ENCODE measurements around the gene PARP9.
A peak's percentile ranks its signal among the peaks of the same experiment; 100 is the strongest.
"Not testable (repeated sequence)": the region's sequence is repeated elsewhere in the genome, so short reads cannot be mapped to it uniquely, and the experiment has no call there.

The PARP9 gene

GRCh38 chr3:122572940-122573412 is 8.9 kb upstream of the PARP9 start:
- peak; percentile 10 for DNase-seq

GRCh38 chr3:122568755-122569154 is 4.7 kb upstream of the PARP9 start:
- no peak for DNase-seq

GRCh38 chr3:122568131-122568530 is 4.0 kb upstream of the PARP9 start:
- DNase-seq, result not testable (repeated sequence)

GRCh38 chr3:122563717-122564025 is 429 bp downstream of the PARP9 start:
- DNase-seq, result no peak

- no peak for DNase-seq
Observed at GRCh38 chr3:122562923-122563716, 980 bp downstream of the PARP9 start.

GRCh38 chr3:122560680-122561079 is 3.4 kb downstream of the PARP9 start:
- DNase-seq, result peak; percentile 59

- DNase-seq, result no peak
Observed at GRCh38 chr3:122559906-122560305, 4.2 kb downstream of the PARP9 start.

GRCh38 chr3:122558605-122559004 is 5.5 kb downstream of the PARP9 start:
- no peak for DNase-seq

GRCh38 chr3:122557356-122557755 is 6.7 kb downstream of the PARP9 start:
- no peak for DNase-seq

- DNase-seq, result no peak
Observed at GRCh38 chr3:122555275-122556071, 8.6 kb downstream of the PARP9 start.

GRCh38 chr3:122553171-122553570 is 10.9 kb downstream of the PARP9 start:
- DNase-seq, result no peak

- no peak for DNase-seq
Observed at GRCh38 chr3:122548619-122549018, 15.5 kb downstream of the PARP9 start.

GRCh38 chr3:122548076-122548475 is 16.0 kb downstream of the PARP9 start:
- no peak for DNase-seq

GRCh38 chr3:122546151-122546550 is 17.9 kb downstream of the PARP9 start:
- DNase-seq, result no peak

GRCh38 chr3:122538956-122539490 is 25.1 kb downstream of the PARP9 start:
- no peak for DNase-seq

GRCh38 chr3:122536632-122537001 is 27.5 kb downstream of the PARP9 start:
- no peak for DNase-seq

GRCh38 chr3:122535964-122536631 is 28.0 kb downstream of the PARP9 start:
- DNase-seq, result no peak

- no peak for DNase-seq
Observed at GRCh38 chr3:122533931-122534334, 30.2 kb downstream of the PARP9 start.

- no peak for DNase-seq
Observed at GRCh38 chr3:122533480-122533879, 30.6 kb downstream of the PARP9 start.

GRCh38 chr3:122530164-122530563 is 33.9 kb downstream of the PARP9 start:
- no peak for DNase-seq

GRCh38 chr3:122523317-122523716 is 40.8 kb downstream of the PARP9 start:
- DNase-seq, result no peak

GRCh38 chr3:122520861-122521260 is 43.2 kb downstream of the PARP9 start:
- no peak for DNase-seq

GRCh38 chr3:122519693-122520092 is 44.4 kb downstream of the PARP9 start:
- no peak for DNase-seq

All from NCI-H2029 treated with DMSO at 0.1 percent for 48 hours (cell line).